ENCODE results near the gene DEFB124. TPM values are rescaled to one million over a fixed set of nuclear protein-coding genes. Genes with fewer than 3 reads are reported as not detected.

Gene DEFB124
- total RNA-seq, 1 experiment from 2014 or later: not detected

GRCh38 chr20:31508517-31509244, 33.8 kb upstream of the DEFB124 start:
- Histone ChIP-seq H3K9me3 (ENCODE audit: low read length) (no peaks in the 10 kb centered on the region), H3K9me2 (replicated peaks; ENCODE audit: low read length) (no peaks in the 10 kb centered on the region), H3K79me2 (ENCODE audit: low read length) (no peaks in the 10 kb centered on the region), H3K4me1 (ENCODE audit: insufficient read depth, low read length) (0 out of 2 replicates have a peak, but pooled peaks cover 4% of the 10 kb centered on the region), H4K20me1 (ENCODE audit: low read length) (no peaks in the 10 kb centered on the region), H3K4me3 (ENCODE audit: low read length) (no peak overlapping the region), H3F3A (ENCODE audit: low read length, unreplicated experiment) (no peaks in the 10 kb centered on the region), H3K27ac (ENCODE audit: low read length) (no peak overlapping the region), H3K36me3 (ENCODE audit: low read depth, low read length) (no peaks in the 10 kb centered on the region), H3K4me2 (ENCODE audit: low read length) (no peak overlapping the region), H3K9ac (ENCODE audit: low read length) (no peak overlapping the region), H3K27me3 (ENCODE audit: low read length) (no peaks in the 10 kb centered on the region), H2AFZ (ENCODE audit: low read length) (no peak overlapping the region)
- intact Hi-C loops (cut with micrococcal nuclease): no loop called here
- TF ChIP-seq, protein P1, sequence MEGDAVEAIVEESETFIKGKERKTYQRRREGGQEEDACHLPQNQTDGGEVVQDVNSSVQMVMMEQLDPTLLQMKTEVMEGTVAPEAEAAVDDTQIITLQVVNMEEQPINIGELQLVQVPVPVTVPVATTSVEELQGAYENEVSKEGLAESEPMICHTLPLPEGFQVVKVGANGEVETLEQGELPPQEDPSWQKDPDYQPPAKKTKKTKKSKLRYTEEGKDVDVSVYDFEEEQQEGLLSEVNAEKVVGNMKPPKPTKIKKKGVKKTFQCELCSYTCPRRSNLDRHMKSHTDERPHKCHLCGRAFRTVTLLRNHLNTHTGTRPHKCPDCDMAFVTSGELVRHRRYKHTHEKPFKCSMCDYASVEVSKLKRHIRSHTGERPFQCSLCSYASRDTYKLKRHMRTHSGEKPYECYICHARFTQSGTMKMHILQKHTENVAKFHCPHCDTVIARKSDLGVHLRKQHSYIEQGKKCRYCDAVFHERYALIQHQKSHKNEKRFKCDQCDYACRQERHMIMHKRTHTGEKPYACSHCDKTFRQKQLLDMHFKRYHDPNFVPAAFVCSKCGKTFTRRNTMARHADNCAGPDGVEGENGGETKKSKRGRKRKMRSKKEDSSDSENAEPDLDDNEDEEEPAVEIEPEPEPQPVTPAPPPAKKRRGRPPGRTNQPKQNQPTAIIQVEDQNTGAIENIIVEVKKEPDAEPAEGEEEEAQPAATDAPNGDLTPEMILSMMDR (conservative IDR thresholded peaks at IDR 0.05; ENCODE audit: low read depth, low read length): no peak
- TF ChIP-seq EZH2 (IDR thresholded peaks at IDR 0.05; ENCODE audit: low read length, unreplicated experiment) (no peak), EZH2phosphoT487 (IDR thresholded peaks at IDR 0.05; ENCODE audit: borderline replicate concordance, low read length) (no peak)
- ChIA-PET POLR2A (ENCODE audit: unreplicated experiment) (no interaction called here), CTCF (no interaction called here)
- BruUV-seq (replicated peaks): no TSS peak
- DNase-seq (no peak), ATAC-seq (no peak)

GRCh38 chr20:31505903-31506302, 31.0 kb upstream of the DEFB124 start:
- no peak overlapping the region for H3K27ac ChIP-seq (ENCODE audit: low read length)
- CTCF ChIA-PET: no interaction called here
- BruUV-seq (replicated peaks): no TSS peak

More at GRCh38 chr20:31505903-31506302, 31.0 kb upstream of the DEFB124 start:
- intact Hi-C loops (cut with micrococcal nuclease): no loop called here
- Histone ChIP-seq H3K9me2 (replicated peaks; ENCODE audit: low read length) (no peaks in the 10 kb centered on the region), H3K79me2 (ENCODE audit: low read length) (no peaks in the 10 kb centered on the region), H2AFZ (ENCODE audit: low read length) (no peak overlapping the region), H3F3A (ENCODE audit: low read length, unreplicated experiment) (no peaks in the 10 kb centered on the region), H3K4me2 (ENCODE audit: low read length) (no peak overlapping the region), H3K27me3 (ENCODE audit: low read length) (no peaks in the 10 kb centered on the region), H3K9ac (ENCODE audit: low read length) (no peak overlapping the region), H3K4me1 (ENCODE audit: insufficient read depth, low read length) (0 out of 2 replicates have a peak, but pooled peaks cover 4% of the 10 kb centered on the region), H4K20me1 (ENCODE audit: low read length) (no peaks in the 10 kb centered on the region), H3K4me3 (ENCODE audit: low read length) (no peak overlapping the region), H3K36me3 (ENCODE audit: low read depth, low read length) (no peaks in the 10 kb centered on the region), H3K9me3 (ENCODE audit: low read length) (no peaks in the 10 kb centered on the region)
- DNase-seq: no peak
- TF ChIP-seq EZH2phosphoT487 (IDR thresholded peaks at IDR 0.05; ENCODE audit: borderline replicate concordance, low read length) (no peak), EZH2 (IDR thresholded peaks at IDR 0.05; ENCODE audit: low read length, unreplicated experiment) (no peak)
- TF ChIP-seq, protein P1 (conservative IDR thresholded peaks at IDR 0.05; ENCODE audit: low read depth, low read length): no peak
- POLR2A ChIA-PET (ENCODE audit: unreplicated experiment): no interaction called here
- no peak for ATAC-seq

Data from PC-3 (cell line).